ENCODE results near the gene TRIM47. TPM values are rescaled to one million over a fixed set of nuclear protein-coding genes. Genes with fewer than 3 reads are reported as not detected.

Gene TRIM47
- total RNA-seq, 2 donors from 2014 or later: 16.5 to 24.1 TPM

GRCh38 chr17:75901727-75902126 lies 23.3 kb upstream of the TRIM47 start:
- H3K27ac Mint-ChIP-seq: no peak overlapping the region
- no peaks in the 10 kb centered on the region for H3K27me3 Mint-ChIP-seq (ENCODE audit: low read depth)
- peaks cover 4 to 8% of the 10 kb centered on the region in 2 donors for H3K36me3 Mint-ChIP-seq (ENCODE audit: insufficient read depth in 2 of 2)
- no peaks in the 10 kb centered on the region for H3K9me3 Mint-ChIP-seq
- ATAC-seq (replicated peaks in 1 of 2) (no peak), DNase-seq (no peak)
- H3K4me1 Mint-ChIP-seq (ENCODE audit: low read depth): peaks cover 30% of the 10 kb centered on the region
- no peak overlapping the region for H3K4me3 Mint-ChIP-seq

- ATAC-seq (replicated peaks in 1 of 2): no peak
- Mint-ChIP-seq H3K4me3 (no peak overlapping the region), H3K36me3 (ENCODE audit: insufficient read depth in 2 of 2) (peaks cover 4 to 8% of the 10 kb centered on the region in 2 donors), H3K9me3 (no peaks in the 10 kb centered on the region), H3K4me1 (ENCODE audit: low read depth) (peaks cover 26% of the 10 kb centered on the region), H3K27me3 (ENCODE audit: low read depth) (no peaks in the 10 kb centered on the region), H3K27ac (no peak overlapping the region)
- no peak for DNase-seq
These were observed 22.5 kb upstream of the TRIM47 start for GRCh38 chr17:75900691-75901533.

DNA sequence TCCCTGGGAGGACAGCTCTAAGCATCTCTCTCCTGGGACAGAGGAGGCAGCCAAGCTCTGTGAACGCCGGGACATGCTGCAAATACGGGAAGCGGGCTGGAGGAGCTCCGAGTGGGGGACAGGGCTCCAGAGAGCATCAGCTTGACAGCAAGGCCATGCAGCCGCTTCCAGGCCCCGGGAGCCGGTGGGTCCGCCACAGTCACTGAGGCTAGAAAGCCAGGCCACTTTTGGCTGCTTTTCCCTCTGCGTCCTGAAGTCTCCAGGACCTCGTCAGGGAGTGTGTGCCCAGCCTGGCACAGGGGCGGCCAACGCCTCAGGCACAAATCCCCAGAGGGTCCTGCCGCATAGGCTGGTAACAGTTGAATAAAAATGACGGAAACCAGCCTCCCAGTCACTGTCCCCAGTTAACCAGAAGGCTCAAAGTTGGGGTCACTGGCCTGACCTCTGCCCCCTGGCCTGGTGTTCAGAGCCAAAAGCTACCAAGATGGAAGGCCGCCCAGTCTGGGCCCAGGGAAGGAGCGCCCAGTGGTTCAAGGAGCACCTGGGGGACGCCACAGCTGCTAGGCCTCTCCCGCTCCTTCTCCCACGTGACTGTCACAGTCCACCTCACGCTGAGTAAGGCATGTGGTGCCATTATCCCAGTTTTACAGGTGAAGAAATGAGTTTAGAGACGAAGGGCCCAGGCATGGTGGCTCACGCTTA lies 21.5 kb upstream of the TRIM47 start:
- Mint-ChIP-seq H3K4me3 (no peak overlapping the region), H3K4me1 (ENCODE audit: low read depth) (peaks cover 30% of the 10 kb centered on the region), H3K9me3 (no peaks in the 10 kb centered on the region), H3K27ac (no peak overlapping the region), H3K36me3 (ENCODE audit: insufficient read depth in 2 of 2) (peaks cover 4 to 8% of the 10 kb centered on the region in 2 donors), H3K27me3 (ENCODE audit: low read depth) (no peaks in the 10 kb centered on the region)
- ATAC-seq (replicated peaks in 1 of 2): no peak
- no peak for DNase-seq

DNA sequence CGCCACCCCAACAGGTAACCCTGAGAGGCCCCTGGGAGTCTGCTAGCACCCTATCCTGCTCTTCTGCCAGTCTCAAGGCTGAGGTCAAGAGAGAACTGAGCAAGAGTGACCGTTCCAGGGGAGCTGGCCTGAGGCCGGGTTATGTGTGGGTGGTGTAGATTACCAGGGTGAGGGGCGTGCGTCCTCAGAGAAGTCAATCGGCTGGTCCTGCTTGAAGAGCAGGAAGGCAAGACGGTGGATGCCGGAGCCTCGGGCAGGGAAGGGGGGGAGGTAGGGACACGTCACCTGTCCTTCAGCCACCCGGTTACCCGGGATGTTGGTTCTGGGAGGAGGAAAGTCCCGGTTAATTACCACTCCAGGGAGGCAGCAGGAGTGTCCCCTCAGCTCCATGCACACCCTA lies 21.0 kb upstream of the TRIM47 start:
- Mint-ChIP-seq H3K4me3 (no peak overlapping the region), H3K27me3 (ENCODE audit: low read depth) (no peaks in the 10 kb centered on the region), H3K4me1 (ENCODE audit: low read depth) (peaks cover 34% of the 10 kb centered on the region), H3K36me3 (ENCODE audit: insufficient read depth in 2 of 2) (peaks cover 4 to 8% of the 10 kb centered on the region in 2 donors), H3K9me3 (no peaks in the 10 kb centered on the region), H3K27ac (no peak overlapping the region)
- no peak for DNase-seq
- ATAC-seq (replicated peaks in 1 of 2): no peak

- Mint-ChIP-seq H3K27me3 (ENCODE audit: low read depth) (no peaks in the 10 kb centered on the region), H3K4me3 (no peak overlapping the region)
These were observed 20.4 kb upstream of the TRIM47 start for GRCh38 chr17:75898791-75899190.

DNA sequence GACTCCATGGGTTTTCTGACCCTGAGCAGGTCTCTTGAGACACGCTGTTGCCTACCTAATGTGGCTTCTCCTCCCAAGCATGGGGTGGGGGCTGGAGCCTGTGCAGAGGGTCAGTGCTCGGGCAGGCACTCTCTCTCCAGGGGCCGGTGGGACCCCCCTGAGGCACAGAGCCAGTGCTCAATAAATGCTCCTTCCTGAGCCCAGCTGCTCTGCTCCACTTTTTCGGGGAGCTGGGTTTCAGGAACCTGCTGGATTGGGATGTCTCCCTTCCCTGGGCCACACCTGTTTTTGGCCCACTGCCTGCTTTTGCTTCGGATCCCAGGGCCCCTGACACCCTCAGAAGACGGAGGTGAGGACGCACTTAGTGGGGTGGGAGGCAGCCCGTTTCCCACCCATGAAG lies 19.7 kb upstream of the TRIM47 start:
- no peak for DNase-seq
- Mint-ChIP-seq H3K36me3 (ENCODE audit: insufficient read depth in 2 of 2) (peaks cover 2 to 8% of the 10 kb centered on the region in 2 donors), H3K9me3 (no peaks in the 10 kb centered on the region), H3K27ac (peak overlapping the region; percentile 79), H3K4me1 (ENCODE audit: low read depth) (peaks cover 31% of the 10 kb centered on the region), H3K4me3 (peak overlapping the region; percentile 73 to 74), H3K27me3 (ENCODE audit: low read depth) (no peaks in the 10 kb centered on the region)
- ATAC-seq (replicated peaks in 1 of 2): no peak

More at GRCh38 chr17:75898791-75899190, 20.4 kb upstream of the TRIM47 start:
- no peak overlapping the region for H3K27ac Mint-ChIP-seq
- H3K9me3 Mint-ChIP-seq: no peaks in the 10 kb centered on the region
- peaks cover 36% of the 10 kb centered on the region for H3K4me1 Mint-ChIP-seq (ENCODE audit: low read depth)
- DNase-seq (no peak), ATAC-seq (replicated peaks in 1 of 2) (no peak)
- peaks cover 2 to 8% of the 10 kb centered on the region in 2 donors for H3K36me3 Mint-ChIP-seq (ENCODE audit: insufficient read depth in 2 of 2)

GRCh38 chr17:75897160-75898019 lies 19.0 kb upstream of the TRIM47 start:
- H3K27me3 Mint-ChIP-seq (ENCODE audit: low read depth): no peaks in the 10 kb centered on the region
- H3K4me1 Mint-ChIP-seq (ENCODE audit: low read depth): peaks cover 30% of the 10 kb centered on the region
- ATAC-seq (replicated peaks in 1 of 2) (no peak), DNase-seq (no peak)
- H3K4me3 Mint-ChIP-seq: peak overlapping the region; percentile 73 to 74
- no peaks in the 10 kb centered on the region for H3K9me3 Mint-ChIP-seq
- H3K27ac Mint-ChIP-seq: peak overlapping the region; percentile 79
- H3K36me3 Mint-ChIP-seq (ENCODE audit: insufficient read depth in 2 of 2): peaks cover 2 to 8% of the 10 kb centered on the region in 2 donors

GRCh38 chr17:75896415-75897159 lies 18.2 kb upstream of the TRIM47 start, which contains the start of gene TRIM65:
TSS of gene TRIM65 (minus strand) at chr17:75896951. CDS start at chr17:75896937, 14 bp downstream.
- ATAC-seq (replicated peaks in 1 of 2) (peak; percentile 89 to 90), DNase-seq (peak; percentile 86)
- H3K4me3 Mint-ChIP-seq: peak within 1 kb of the TSS; percentile 79 to 92
- H3K36me3 Mint-ChIP-seq (ENCODE audit: insufficient read depth in 2 of 2): peaks cover 2 to 8% of the 10 kb centered on the region in 2 donors
- peak within 1 kb of the TSS; percentile 96 for H3K27ac Mint-ChIP-seq
- no peaks in the 10 kb centered on the region for H3K9me3 Mint-ChIP-seq
- H3K4me1 Mint-ChIP-seq (ENCODE audit: low read depth): peaks cover 30% of the 10 kb centered on the region
- H3K27me3 Mint-ChIP-seq (ENCODE audit: low read depth): no peaks in the 10 kb centered on the region

DNA sequence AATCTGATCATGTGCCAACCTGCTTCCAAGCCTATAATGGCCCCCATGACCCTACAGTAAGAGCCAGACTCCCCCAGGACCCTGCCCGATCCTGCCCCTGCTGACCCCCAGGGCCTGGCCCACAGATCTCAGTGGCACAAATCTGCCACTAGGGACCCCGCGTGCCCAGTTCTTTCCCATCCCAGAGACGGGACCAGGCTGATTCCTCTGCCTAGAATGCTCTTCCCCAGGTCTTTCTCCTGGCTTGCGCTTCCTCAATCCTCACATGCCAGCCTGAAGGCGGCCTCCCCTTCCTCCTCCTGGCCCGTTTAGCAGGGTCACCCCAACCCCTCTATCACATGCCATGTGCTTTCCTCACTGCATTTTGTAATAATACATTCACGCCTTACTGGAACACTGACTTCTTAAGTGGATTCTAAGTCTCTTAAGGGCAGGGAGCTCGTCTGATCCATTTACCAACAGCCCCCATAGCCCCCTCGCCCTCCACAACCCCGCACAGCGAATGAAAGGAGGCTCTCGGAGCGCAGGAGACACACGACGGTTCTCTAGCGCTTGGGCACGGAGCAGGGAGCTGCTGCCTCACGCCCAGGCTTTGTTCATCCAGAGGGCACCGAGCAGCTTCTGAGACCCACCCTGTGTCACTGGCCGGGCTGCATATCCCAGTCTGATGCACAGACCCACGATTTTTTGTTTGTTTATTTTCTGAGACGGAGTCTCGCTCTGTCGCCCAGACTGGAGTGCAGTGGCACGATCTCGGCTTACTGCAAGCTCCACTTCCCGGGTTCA lies 17.2 kb upstream of the TRIM47 start:
- H3K4me3 Mint-ChIP-seq: peak overlapping the region; percentile 79 to 92
- H3K27me3 Mint-ChIP-seq (ENCODE audit: low read depth): no peaks in the 10 kb centered on the region
- DNase-seq (peak in 1 of 2 donors; percentile 21), ATAC-seq (replicated peaks in 1 of 2) (no peak)
- H3K9me3 Mint-ChIP-seq: no peaks in the 10 kb centered on the region
- H3K36me3 Mint-ChIP-seq (ENCODE audit: insufficient read depth in 2 of 2): peaks cover 2 to 8% of the 10 kb centered on the region in 2 donors
- peak overlapping the region; percentile 96 for H3K27ac Mint-ChIP-seq
- peaks cover 30% of the 10 kb centered on the region for H3K4me1 Mint-ChIP-seq (ENCODE audit: low read depth)

DNA sequence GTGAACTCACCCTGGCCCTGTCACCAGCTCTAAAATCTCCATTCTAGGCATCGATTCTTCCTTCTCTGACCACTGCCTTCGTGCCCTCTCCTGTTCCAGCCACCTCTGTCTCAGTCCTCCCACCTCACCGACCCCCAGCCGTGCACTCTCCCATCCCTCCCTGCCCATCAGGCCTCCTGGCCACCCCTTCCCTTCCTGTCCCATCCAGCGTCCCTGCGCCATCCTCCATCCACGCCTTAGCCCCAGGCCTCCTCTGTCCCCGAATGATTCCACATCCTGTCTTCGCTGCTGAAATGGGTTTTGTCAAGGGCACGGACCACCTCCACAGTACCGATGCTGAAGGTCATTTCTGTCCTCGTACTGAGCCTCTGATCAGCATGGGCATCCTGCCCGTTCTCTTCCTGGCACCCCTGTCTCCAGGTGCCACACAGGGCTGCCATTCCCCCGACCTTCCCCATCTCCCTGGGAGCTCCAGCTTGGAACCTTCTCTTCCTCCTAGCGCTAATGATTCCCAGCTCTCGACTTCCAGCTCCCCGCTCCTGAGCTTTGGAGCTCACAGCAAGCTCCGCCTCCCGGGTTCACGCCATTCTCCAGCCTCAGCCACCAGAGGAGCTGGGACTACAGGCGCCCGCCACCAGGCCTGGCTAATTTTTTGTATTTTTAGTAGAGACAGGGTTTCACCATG lies 15.8 kb upstream of the TRIM47 start:
- Mint-ChIP-seq H3K27me3 (ENCODE audit: low read depth) (no peaks in the 10 kb centered on the region), H3K9me3 (no peaks in the 10 kb centered on the region), H3K4me3 (no peak overlapping the region), H3K36me3 (ENCODE audit: insufficient read depth in 2 of 2) (peaks cover 2 to 4% of the 10 kb centered on the region in 2 donors), H3K4me1 (ENCODE audit: low read depth) (peaks cover 41% of the 10 kb centered on the region), H3K27ac (peak overlapping the region; percentile 25)
- ATAC-seq (replicated peaks in 1 of 2) (no peak), DNase-seq (no peak)

DNA sequence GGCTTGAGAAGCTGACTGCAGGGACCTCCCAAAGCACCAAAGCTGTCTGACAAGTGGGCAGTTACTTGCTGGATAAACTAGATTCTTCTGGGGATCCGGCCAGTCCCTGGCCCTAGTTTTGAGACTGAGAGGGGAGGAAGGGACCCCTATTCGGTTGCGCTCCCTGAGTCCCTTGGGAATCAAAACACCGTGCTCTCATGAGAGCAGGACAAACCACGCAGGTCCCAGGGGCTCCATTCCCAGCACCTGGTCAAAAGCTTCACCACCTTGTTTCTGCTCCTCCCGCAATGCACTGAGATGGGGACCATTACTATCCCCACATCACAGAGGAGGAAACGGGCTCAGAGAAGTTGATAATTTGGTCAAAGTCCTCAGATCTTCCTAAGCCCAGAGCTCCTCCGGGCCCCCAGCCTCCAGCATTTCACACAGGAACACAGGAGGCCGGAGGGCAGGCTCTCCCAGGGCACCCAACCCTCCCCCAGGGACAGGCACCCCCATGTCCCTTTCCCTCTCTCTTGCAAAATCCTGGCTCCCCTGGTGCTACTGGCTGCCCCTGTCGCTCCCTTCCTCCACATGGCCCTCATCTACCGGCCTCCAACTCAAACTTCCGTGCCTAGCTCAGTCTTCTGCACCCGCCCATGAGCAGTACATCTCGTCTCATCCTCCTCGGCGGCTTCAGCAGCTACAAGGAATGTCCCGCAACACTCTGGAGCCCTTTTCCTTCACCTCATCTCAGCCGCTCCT lies 15.1 kb upstream of the TRIM47 start:
- Mint-ChIP-seq H3K36me3 (ENCODE audit: insufficient read depth in 2 of 2) (peaks cover 0 to 4% of the 10 kb centered on the region in 2 donors), H3K4me3 (no peak overlapping the region), H3K4me1 (ENCODE audit: low read depth) (peaks cover 41% of the 10 kb centered on the region), H3K27me3 (ENCODE audit: low read depth) (no peaks in the 10 kb centered on the region), H3K27ac (peak overlapping the region; percentile 25), H3K9me3 (no peaks in the 10 kb centered on the region)
- no peak for ATAC-seq (replicated peaks in 1 of 2)
- no peak for DNase-seq

Measured in activated T-cell treated with anti-CD3 and anti-CD28 coated beads, Interleukin-2, amount 50 U/mL, for 72 hours (primary cell).